HG03045 (cell line): ENCODE results near the gene EMILIN3.

Experiments
- ATAC-seq: cut with Tn5 transposase; IDR thresholded peaks from one replicate; pipeline ENCODE4 v1.9.1; 2021; ENCODE audit warnings: mild to moderate bottlenecking, moderate library complexity; ENCODE audit not compliant: unreplicated experiment

The EMILIN3 gene

DNA sequence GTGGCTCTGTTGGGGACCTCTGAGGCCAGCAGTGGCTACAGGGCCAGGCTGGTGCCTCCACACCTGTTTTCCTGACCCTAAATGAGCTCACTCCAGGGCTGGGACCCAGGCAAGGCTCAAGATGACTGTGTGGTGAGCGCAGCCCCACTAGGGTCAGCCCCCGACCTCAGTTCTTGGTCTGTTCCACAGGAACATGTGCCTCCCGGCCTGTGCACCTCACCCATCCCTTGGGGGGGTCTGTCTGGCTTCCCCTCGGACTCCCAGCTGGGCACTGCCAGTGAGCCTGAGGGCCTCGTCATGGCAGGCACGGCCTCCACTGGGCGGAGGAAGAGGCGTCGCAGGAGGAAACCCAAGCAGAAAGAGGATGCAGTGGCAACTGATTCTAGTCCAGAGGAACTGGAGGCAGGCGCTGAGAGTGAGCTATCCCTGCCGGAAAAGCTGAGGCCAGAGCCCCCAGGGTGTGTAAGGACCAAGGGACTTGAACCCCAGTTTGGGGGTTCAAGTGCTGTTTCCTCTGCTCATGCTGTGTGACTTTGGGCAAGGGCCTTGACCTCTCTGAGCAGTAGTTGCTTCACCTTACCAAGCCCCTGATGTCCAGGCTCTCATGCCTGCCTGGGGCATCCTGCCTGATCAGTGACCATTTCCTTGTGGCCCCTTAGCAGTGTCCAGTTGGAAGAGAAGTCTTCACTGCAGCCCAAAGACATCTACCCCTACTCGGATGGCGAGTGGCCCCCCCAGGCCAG is 18.0 kb downstream of the EMILIN3 start:
- ATAC-seq, result no peak

DNA sequence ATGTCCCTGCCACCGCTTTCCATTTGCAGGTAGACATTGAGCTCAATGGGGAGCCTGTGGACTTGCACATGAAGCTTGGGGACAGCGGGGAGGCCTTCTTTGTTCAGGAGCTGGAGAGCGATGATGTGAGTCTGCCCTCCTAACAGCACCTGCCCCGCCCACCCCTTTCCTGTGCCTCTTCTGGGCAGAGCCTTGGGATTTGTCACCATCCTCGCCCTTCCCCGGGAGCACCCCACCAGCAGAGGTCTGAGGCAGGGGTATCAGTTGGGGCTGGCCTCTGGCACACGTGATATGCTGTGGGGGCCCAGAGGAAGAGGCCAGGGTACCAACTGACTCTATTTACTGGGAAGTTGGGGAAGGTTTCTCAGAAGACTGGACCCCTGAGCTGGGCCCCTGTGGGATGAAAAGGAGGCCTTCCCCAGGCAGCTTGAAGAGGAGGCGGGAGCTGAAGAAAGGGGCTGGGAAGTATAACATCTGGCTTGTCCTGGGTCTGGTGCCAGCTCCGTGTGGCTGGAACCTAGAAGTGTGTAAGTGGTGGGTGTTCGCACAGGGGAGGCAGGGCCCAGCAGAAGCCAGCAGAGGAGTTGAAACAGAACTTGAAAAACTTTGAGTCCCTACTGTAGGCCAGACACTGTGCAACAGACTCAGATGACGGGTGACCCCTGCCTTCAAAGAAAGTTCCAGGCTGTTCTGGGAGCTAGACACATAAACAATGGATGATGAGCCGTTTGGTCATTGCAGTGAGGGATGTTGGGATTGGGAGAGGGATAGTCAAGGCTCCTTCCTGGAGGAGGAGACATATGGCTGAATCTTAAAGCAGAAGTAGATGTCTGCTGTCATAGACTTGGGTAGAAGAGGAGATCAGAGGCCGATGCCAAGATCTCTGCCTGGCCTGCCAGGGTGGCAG is 18.8 kb downstream of the EMILIN3 start:
- ATAC-seq, result no peak

DNA sequence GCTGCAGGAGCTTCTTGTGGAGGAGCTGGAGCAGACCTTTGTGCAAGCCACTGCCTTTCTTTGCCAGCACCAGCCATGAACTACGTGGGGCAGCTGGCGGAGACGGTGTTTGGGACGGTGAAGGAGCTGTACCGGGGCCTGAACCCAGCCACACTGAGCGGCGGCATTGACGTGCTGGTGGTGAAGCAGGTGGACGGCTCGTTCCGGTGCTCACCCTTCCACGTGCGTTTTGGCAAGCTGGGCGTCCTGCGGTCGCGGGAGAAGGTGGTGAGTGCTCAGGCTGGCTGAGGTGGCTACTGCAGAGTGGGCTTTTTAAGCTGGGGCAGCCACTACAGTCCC is 20.9 kb downstream of the EMILIN3 start:
- ATAC-seq, result no peak

DNA sequence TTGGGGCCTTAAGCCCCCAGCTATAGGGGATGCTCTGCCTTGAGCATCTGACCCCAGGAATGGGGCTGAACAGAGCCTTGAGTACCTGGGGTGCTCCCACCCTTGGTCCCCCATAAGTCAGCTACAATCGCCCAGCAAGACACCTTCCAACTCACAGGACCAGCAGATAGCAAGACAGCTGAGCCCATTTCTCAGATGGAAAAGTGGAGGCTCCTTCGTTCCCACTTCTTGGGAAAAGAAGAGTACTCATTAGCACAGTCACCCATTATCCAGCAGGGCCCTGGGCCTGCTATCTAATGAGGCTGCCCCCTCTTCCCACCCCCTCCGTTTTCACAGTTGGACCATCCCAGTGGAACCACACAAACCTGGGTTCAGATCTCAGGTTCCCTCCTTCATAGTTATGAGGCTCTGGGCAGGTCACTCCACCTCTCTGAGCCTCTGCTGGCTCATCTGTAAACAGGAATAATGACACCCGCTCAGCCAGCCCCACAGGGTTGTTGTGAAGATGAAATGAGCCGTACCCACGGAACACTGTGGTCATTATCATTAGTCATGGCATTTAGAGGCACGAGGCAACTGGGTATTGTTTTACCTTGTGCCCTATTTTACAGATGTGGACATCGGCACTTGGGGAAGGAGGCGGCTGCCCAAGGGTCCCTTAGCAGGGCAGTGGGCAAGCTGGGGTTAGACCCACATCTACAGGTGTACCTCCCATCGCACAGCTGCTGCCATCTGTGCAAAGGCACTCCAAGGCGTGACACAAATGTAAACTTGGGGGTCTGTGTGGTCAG is 21.5 kb downstream of the EMILIN3 start:
- no peak for ATAC-seq

DNA sequence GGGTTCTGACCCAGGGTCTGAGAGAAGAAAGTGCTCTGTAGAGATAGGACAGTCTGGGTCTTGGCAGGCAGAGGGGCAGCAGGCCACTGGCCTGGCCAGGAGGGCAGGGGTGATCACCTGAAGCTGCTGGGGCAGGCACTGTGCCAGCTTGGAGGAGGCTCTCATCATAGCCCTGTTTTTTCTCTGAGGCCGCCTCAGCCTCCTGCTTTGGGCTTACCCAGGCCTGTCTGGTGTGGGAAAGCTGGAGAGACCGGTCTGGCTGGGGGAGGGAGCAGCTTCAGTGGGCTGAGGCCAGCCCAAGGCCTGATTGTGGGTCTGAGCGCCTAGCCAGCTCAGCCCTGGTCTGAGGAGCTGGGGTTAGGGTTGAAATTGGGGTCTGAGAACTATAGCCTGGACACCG is 22.1 kb downstream of the EMILIN3 start:
- ATAC-seq, result no peak

DNA sequence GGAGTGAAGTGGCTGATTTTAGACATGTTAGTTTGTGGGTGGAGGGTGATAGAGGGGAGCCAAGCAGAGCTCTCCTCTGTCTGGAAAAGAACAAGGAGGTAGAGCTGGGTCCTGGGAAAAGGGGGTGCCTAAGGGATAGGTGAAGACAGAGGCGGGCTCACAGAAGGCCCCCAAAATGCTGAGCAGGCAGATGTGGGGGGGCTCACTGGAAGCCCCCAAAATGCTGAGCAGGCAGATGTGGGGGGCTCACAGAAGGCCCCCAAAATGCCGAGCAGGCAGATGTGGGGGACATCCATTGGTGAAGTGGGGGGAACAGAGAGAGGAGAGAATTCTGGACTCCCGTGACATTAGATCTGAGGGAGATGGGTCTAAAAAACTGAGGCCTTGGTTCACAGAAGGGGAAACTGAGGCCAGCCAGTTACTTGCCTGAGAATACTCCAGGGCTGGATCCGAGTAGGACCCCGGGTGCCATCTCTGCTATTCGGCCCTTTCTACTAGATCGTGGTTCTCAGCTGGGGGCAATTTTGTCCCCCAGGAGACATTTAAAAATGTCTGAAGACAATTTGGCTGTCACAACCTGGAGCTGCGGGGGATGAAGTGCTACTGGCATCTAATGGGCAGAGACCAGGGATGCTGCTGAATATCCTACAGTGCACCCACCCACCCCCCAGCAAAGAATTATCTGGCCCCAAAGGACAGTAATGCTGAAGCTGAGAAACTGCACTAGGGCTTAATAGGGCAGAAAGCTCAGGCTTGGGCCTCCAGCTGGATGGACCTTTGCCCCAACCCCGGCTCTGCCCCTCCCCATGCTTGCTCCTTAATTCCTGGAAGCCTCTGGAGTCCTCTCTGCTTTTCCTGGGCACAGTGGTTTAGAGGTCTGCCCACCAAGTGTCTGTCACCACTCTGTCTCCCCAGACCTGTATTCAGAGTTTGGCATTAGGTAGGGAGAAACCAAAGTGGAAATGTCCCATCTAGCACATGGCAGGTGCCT is 23.8 kb downstream of the EMILIN3 start:
- no peak for ATAC-seq

DNA sequence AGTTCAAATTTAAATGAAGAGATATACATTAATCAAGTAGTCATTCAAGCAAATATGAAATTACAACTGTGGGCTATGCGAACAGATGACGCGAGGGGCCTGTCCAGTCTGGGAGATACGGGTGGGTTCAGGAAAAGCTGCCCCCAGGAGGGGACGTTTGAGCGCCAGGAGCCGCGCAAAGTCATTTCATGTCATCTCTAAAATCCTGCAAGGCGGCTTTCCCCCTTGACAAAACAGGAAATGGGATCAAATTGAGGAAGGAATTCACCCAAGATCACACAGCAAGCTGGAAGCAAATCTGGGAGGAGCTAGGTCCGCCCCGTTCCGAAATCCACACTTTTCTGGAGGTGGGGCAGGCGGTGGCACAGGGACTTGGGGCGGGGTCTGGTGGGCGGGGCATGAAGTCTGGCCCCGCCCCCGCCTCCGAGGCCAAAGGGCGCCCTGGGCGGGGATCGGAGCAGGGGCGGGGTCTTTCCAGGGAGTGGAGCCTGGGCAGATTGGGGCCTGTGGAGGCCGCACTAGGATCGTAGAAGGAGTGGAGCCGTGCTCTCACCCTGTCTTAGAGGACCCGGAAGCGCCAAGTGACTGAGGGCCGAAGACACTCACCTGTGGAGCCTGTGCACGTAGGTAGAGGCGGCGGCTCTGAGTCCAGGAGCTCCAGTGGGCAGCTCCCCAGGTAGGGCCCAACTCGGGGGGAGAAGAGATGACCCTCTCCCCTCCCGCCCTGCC is 26.1 kb downstream of the EMILIN3 start, which contains the start of gene LPIN3:
TSS of gene LPIN3 (plus strand) at position 495 of the 729 bp plus-strand sequence. CDS start 4,983 bp downstream, outside the sequence.
- peak; percentile 41 for ATAC-seq

DNA sequence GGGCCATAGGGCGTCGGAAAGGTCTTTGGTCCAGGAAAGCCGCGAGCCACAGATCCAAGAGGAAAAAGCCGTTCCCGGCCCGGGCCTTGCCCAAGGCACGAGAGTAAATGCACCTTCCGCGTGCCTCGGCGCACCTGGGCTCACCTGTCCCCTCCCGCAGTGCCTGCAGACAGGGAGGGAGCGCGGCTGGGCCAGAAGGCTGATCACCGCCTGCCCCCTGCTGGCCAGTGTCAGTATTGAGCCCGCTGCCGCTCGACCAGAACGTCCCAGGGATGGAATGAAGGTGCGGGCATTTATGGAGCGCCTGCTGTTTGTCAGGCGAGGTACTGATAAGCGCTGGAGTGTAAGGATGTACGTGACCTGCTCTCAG is 26.7 kb downstream of the EMILIN3 start:
- peak; percentile 69 for ATAC-seq

DNA sequence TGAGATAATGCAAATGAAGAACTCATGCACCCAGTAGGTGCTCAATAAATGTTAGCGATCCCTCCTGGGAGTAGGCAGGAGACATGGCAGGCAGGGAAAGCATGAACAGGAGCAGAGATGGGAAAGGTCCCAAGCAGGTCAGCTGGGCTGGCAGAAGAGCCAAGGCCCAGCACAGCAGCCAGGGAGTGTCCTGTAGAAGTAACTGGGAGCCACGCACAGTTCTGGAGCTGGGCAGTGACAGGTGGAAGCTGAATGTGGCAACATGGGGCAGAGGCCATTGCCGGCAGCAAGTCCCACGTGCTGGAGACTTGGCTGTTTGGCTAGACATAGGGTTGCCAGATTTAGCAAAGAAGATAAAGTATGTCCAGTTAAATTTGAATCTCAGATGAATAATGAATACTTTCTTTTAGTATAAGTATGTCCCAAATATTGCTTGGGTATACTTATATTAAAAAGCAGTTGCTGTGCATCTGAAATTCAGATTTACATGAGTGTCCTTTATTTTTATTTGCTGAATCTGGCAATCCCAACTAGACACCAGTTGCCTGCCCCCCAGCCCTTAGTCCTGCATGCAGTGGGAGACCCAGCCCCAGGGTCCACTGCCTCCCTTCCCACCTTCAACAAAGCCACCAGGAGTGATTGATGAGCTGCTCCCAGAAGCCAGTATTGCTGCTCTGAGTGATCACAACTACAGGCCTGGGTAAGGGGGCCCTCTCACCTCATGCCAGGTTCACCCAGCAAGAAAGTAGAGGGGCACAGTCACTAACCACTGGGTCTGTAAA is 29.7 kb downstream of the EMILIN3 start:
- no peak for ATAC-seq

DNA sequence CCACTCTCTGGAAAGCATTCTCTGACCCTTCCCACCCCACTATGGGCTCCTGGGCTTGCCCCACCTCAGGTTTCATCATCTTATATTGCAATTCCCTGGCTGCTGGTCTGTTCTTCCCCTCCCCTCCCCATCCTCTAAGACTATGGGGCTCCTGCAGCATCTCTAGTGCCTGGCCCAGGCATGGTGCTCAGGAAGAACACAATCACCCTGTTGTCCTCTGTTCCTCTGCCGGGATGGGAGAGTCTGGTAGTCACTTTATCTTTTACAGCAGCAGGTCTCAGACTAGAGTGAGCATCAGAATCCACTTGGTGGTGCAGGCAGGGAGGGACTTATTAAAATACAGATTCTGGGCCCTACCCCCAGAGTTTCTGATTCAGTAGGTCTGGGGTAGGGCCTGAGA is 31.0 kb downstream of the EMILIN3 start:
- no peak for ATAC-seq

DNA sequence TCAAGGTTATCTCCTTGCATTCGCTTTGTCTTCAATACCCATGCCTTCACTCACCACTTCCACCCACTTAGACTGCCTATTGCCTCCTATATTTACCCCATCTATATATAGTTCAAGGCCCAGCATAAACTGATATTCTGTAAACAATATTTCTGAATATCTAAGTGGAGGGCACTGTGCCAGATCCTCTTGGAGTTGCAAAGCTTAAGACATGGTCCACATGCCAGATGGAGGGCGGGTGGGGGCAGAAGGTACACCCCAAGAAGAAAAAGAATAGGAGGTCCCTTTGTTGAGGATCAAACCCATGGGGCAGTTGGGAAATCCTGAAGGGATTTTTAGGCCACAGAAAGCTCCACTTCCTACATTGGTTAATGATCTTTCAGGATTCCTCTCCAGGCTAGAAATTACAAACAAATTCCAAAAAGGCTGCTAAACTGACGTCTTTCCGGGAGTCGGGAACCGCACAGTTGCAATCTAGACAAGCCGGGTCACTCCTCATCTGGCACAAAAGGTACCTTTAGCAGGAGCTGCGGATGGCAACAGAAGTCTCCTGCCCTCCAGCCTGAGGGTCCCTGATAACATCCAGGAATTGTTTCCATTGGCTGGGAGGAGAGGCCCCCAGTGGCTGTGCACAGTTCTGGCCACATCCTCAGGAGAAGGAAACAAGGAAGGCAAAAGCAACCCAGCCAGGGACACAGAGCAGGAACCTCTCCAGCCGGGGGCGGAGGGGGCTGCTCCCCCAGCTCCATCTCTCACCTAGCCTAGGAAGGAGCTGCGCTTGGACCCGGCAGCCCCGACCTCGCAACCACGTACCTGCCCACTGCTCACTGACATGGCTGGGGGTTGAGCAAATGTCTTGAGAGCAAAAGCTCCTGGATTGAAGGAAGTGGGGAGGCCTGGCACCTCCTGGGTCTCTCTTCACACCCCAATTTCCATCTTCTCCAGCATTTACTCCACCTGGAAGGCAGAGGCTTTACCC is 31.9 kb downstream of the EMILIN3 start:
- no peak for ATAC-seq

DNA sequence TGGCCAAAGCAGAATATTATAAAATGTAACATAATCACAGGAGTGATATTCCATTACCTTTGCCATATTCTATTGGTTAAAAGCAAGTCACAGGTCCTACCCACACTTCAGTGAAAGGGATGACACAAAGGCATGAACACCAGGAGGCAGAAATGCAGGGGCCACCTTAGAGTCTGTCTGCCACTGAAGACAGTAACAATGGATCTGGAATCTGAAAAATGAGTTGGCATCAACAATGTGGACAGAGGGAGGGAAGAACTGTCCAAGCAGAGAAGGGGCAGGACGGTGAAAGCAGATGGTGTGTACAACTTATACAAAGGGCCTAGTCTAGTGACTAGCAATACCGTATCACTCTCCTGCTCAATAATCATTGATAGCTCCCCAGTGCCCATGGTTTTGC is 32.6 kb downstream of the EMILIN3 start:
- no peak for ATAC-seq

DNA sequence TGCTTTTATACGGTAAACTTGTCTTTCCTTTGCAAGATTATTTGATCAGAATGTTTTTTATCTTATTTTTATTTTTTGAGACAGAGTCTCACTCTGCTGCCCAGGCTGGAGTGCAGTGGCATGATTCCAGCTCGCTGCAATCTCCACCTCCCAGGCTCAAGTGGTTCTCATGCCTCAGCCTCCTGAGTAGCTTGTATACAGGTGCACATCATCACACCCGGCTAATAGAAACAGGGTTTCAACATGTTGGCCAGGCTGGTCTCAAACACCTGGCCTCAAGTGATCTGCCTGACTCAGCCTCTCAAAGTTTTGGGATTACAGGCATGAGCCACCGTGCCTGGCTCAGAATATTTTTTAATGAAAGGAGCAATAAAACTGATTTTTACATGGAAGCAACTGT is 34.9 kb downstream of the EMILIN3 start:
- ATAC-seq, result no peak

DNA sequence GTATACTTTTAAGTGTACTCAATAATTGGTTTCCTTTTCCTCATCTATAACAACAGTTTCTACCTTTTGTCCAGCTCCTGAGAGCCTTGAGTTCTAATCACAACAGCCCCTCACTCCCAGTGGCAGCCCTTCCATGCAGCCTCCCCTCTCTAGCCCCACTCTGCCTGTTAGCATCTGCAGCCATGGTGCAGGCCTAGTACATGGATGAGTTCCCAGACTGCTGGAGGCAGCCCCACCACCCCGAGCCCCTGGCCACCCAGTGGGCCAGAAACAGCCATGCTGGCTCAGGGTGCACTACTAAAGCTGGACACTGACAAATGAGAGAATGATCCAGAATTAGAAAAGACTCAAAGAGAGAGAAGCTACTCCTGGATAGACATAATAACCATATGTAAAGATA is 35.7 kb downstream of the EMILIN3 start:
- ATAC-seq, result no peak

DNA sequence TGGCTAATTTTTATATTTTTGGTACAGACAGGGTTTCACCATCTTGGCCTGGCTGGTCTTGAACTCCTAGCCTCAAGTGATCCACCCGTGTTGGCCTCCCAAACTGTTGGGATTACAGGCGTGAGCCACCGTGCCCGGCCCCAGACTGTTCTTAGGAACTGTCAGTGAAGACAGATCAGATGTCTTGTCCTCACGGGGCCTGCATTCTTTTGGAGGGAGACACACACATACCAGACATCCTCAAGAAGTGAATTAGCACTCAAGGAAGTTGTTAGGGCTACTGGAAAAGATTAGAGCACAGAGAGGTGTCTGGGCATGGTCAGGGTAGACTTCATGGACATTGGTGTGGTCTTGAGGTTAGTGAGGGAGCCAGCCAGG is 36.3 kb downstream of the EMILIN3 start:
- ATAC-seq, result no peak

DNA sequence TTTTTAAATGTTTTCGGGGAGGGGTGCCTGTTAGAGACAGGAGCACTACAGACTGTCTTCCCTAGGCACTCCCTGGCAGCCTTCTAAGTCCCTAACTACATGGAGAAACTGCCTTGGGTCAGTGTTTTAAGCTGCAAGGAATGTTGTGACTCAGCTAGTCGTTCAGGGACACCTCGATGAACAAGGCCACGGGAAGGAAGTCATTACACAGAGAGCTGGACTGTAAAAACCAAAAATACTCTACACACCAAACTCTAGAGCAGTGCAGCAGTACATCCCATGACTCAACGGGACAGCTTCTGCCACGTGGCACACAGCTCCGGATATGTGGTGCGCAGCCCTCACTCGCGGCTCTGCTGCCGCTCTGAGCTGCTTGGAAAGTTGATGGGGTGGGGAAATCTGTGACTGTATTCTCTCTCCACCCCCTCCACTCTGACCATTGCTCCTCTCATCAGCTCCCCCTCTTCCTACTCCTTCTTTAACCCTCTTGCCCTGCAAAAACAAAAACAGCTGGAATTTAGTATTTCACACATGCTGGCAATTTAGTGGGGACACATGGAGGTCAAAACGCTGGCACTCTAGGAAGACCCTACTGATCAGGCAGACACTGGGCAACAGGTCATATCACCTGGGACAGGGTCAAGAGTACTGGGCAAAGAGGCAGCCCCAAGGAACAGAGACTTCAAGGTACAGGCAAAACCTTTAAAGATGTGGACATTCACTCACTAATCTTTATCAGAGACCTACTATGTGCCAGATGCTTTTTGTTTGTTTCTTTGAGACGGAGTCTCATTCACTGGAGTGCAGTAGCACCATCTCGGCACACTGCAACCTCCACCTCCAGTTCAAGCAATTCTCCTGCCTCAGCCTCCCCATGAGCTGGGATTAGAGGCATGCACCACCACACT is 36.9 kb downstream of the EMILIN3 start:
- no peak for ATAC-seq

DNA sequence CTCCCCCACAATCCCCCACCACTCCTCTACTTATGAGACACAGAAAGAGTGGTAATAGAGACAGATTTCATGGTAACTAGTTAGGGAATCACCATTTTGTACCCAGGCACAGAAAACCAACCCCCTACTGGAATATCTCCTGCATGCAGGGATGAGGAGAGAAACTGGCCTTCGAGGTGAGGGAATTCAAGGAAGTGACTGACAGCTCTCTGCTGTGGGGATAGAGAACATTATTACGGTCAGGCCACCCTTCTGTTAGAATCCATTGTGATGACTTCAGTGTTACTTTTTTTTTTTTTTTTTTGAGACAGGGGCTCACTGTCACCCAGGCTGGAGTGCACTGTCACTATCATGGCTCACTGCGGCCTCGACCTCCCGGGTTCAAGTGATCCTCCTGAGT is 39.4 kb downstream of the EMILIN3 start:
- ATAC-seq, result no peak
